T-helper 22 cell (primary cell): ENCODE data around the gene NF2.

Experiments used
- DNase-seq: peaks from one replicate; pipeline ENCODE4 v3.0.0-alpha.2; 2020; ENCODE audit warnings: low read depth

Gene NF2

GRCh38 chr22:29668673-29669072, 65.2 kb downstream of the NF2 start:
- DNase-seq: no peak

DNA sequence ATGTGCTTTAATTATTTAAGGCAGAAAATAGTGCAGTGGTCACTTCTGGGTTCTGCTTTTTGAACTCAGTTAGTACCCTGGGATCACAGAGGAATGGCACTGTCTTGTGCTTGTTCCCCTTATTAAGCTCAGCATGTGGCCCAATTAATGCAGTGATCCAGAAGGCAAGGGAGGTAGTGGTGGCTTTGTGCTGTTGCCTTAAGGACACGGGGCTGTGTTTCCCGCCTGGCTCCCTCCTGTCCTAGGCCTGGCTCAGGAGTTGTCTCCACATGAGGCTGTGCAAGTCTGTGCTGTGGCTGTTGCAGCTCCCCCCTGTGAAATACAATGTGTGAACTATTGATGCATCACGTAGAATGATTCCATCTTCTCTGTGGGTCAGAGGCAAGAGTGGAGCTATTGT, 67.2 kb downstream of the NF2 start:
- no peak for DNase-seq

- DNase-seq: no peak
Measured at GRCh38 chr22:29673361-29674066, 70.1 kb downstream of the NF2 start.

- DNase-seq: no peak
Measured at GRCh38 chr22:29674121-29674520, 70.7 kb downstream of the NF2 start.

GRCh38 chr22:29679316-29679715, 75.9 kb downstream of the NF2 start:
- DNase-seq: no peak

- DNase-seq: no peak
Measured at GRCh38 chr22:29683536-29683935, 80.1 kb downstream of the NF2 start.

GRCh38 chr22:29684244-29684643, 80.8 kb downstream of the NF2 start:
- DNase-seq: no peak

DNA sequence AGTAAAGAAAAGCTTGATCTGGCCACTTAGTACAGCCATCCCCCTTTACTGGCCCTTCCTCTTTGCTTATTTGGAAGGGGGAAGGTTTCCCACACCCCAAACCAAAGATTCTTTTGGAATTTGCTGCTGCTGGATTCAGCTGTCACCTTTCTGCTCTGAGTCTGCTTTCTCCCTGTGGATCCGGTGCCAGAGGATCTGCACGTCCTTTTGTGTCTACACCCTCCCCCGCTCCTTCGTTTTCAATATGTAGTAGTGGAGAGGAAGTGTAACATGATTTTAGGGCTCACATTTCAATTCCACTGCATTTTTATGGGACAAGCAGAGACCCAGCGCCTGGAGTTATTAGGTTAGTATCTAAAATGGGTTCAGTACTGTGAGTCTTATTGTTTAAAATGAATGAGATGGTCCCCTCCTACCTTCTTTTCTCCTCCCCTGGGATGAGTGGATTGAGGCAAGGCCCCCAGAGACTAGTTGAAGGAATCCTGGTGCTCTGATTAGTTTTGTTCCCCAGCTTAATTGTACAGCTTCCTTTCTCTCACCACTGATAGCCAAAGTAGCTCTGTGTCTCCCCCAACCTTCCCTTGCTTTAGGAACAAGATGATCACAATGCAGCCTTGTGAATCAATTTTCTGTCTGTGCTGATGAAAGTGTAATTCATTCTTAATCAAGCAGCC, 85.9 kb downstream of the NF2 start:
- no peak for DNase-seq

- no peak for DNase-seq
Measured at GRCh38 chr22:29689880-29690213, 86.4 kb downstream of the NF2 start.

- no peak for DNase-seq
Measured at GRCh38 chr22:29690476-29690875, 87.0 kb downstream of the NF2 start.

DNA sequence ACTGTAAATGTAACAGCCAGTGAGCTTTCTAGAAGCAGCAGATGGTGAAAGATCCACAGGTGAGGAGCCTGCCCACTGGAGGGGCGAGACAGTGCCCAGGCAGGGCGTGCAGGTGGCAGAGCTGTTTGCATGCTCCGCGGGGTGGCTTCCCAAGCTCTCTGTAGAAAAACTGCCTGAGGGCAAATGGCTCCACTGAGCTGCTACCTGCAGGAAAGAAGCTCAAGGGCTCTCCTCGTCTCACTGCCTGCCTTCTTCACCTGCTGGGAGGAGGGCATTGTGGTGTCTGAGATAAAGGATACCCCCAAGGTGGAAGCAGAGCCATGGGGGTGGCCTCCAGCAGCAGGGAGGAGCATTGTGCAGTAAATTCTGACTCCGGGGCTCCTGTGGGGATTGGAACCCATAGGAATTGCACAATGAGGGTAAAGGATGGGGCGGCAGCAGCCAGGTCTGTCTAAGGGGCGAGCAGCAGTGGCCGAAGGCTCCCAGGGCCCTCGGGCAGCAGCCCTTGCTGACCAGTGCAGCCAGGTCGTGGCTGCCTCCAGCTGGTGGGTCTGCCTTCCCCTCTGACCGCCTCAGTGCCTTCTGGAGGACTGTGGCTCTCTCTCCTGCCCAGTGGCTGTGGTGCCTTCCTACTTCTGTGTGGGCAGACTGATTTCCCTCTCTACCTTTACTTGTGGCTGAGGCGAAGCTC, 88.3 kb downstream of the NF2 start:
- DNase-seq: no peak

DNA sequence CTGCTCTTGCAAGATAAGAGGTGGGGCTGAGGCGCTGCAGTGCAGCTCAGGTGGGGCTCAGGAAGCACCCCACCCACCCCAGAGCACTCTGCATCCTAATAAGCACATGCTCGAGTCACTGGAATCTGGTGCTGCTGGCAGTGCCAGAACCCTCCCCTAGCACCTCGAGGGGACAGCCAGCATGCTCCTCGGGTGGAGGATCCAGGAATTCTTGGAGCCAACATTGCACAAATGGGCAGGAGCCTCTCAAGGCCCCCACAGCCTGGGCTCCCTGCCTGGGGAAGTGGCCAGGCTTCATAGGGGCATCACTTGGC, 88.9 kb downstream of the NF2 start:
- DNase-seq: no peak

DNA sequence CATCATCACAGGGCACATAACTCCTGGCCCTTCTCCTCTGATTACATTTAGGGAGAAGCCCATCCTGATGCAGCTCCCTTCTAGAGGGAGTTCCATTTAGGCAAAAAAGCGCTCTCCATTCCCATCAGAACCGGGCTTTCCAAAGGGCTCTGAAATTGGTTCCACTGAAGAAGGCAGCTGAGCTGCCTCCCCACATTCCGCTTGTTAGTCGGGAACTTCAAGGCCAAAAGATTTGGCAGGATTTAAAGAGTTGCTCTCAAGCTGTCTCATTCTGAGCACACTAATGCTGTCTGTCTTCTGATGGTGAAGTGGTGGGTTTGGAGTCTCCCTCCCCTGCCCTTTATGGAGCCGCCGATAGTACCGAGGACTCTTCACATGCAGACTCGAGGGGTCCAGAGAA, 89.7 kb downstream of the NF2 start:
- DNase-seq: no peak

DNA sequence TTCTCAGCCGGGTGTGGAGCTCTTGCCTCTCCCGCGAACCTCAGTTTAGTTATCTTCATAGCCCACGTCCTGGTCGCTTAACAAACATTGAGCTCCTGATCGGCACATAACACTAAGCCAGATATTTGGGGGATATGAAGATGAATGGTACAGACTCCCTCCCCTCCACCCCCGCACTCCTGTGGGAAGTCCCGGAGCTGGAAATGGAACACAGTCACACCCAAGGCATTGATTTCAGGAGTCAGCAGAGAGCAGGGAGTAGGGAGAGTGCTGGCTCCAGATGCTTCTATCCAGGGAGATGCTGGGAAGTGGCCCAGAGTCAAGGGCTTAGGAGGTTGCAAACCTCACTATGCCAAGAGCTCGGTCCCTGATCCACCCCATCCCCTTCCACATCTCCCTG, 90.2 kb downstream of the NF2 start:
- DNase-seq: no peak

- DNase-seq: no peak
Measured at GRCh38 chr22:29695129-29695926, 91.9 kb downstream of the NF2 start.

DNA sequence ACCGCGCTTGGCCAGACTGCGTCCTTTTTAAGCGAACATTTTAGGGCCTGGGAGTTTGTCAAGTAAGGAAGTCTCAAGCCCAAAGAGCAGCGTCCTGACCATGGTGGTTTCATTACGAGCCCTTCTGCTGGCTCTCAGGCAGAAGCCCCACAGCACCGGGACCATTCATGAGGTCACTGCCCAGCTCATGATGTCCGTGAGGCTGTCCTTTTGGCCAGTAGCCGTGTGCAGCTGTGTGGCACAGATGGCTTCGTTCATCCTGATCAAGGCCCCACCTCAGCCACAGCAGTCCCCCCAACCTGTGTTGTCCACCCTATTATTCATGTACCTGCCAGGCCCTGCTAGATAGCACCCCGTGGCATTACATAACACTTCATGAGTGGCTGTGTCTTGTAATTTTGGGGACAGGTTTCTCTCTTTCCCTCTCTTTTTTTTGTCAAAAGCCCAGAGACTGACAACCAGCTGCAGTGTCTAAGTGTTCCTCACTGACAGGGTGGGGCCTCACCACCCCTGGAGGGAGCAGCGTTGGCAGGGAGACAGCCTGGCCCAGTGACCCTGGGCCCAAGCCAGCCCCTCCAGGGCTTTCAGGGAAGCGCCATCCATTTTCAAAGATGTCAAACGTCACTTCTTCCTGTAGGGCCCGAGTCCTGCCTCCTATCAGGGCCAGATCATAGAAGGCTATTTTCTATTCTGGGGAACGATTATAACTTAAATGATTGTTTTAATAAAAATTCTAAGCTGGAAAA, 94.6 kb downstream of the NF2 start:
- DNase-seq: no peak

GRCh38 chr22:29700206-29700899, 96.9 kb downstream of the NF2 start:
- no peak for DNase-seq

DNA sequence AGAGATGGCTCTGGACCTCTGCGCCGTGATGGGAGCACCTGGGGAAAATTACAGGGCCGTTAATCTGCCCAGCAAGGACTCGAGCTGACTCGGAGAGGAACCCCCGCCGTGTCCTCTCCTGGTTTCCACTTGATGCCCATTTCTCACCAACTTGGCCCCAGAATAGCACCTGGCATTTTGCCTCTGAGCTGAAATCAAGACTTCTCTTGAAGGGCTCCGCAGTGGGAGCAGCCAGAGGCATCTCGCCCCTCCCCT, 97.4 kb downstream of the NF2 start:
- no peak for DNase-seq

DNA sequence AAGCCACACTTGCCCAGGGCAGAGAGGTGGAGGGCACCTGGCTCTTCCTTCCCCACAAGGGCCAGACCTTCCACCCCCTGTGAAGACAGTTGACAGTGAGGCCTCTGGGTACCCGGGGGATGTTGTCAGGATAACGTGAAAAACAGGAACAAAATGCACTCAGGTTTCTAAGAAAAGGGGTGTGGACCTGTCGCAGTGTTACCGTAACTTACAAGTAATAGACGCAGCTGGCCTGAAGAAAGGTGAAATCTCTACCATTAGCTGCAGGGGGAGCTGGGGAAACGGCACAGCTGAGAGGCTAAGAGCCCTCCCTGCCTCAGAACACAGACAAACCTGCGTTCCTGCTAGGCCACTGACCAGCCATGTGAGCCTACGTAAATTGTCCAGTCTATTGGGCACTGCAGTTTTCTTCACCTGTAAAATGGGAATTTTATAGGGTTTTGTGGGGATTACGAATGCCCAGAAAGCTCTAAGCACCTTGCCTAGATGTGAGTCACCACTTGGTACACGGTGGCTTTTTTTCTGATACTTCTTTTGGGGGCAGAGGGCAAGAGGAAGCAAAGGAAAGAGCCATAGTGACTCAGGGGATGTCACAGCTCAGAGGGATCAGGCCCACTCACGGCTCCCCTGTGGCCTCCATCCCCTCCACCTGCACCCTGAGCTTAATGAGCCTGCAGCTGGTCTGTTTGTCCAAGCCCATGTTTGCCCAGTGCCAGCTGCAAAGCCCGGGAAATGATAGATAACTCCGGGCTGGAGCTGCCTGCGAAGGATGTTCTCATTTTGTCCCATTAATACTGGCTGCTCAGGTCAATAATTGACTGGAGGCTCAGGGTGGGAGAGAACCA, 97.9 kb downstream of the NF2 start:
- no peak for DNase-seq

GRCh38 chr22:29702000-29702930, 98.8 kb downstream of the NF2 start:
- DNase-seq: no peak
